ENCODE data around the gene MCF2L. TPM values are rescaled to one million over a fixed set of nuclear protein-coding genes. Genes with fewer than 3 reads are reported as not detected.

MCF2L gene
- total and polyA plus RNA-seq, 7 donors = 9.1 to 40.5 (median 20.3) TPM

DNA sequence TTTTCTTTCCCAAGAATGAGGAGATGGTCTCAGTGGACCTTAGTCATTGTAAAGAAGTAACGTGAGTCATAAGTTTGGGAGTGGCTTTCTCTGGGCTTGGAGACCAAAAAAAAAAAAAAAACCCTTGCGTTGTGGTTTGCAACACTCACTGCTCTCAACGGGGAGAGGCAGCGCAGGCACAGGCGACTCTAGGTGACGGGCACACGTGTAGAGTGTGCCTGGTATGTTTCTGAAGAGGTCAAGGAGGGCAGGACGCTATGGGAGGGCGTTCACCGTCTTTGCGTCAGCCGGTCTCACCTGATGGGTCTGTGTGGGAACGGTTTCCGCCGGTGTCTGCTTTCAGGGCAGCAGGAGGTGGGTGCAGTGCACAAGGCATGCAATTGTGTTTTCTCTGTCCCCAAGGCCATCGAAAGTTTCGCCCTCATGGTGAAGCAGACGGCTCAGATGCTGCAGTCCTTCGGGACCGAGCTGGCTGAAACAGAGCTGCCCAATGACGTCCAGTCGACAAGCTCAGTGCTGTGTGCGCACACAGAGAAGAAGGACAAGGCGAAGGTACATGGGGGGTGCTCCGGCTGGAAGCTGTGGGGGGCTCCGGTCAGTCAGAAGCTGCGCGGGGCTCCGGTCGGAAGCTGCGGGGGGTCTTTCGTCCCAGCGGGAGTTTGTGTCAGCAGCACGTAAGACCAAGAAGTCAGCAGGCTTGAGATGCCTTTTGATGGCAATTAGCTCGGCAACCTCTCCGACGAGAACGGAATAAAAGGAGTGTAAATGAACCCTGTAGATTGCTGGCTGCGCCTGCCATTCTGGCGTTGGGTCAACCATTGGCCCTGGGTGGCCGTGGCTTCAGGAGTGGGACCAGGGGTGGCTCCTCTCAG is 95.8 kb downstream of the MCF2L start:
- Histone ChIP-seq H3K9me3 (no peaks in the 10 kb centered on the region), H3K4me3 (no peak overlapping the region), H3K36me3 (ENCODE audit: insufficient read depth in 1 of 2, low read depth in 1 of 2) (no peaks in the 10 kb centered on the region), H3K4me1 (no peaks in the 10 kb centered on the region), H3K27me3 (ENCODE audit: insufficient read depth in 3 of 3, low read length in 2 of 3) (peaks cover 0 to 9% (median 0%) of the 10 kb centered on the region in 3 donors), H3K27ac (no peak overlapping the region)
- intact Hi-C loops (cut with DNase I) = no loop called here
- DNase-seq (peak in 1 of 2 donors; percentile 52), ATAC-seq (peak in 3 of 4 donors; percentile 47 to 71 (median 50))
- TF ChIP-seq, protein P1, sequence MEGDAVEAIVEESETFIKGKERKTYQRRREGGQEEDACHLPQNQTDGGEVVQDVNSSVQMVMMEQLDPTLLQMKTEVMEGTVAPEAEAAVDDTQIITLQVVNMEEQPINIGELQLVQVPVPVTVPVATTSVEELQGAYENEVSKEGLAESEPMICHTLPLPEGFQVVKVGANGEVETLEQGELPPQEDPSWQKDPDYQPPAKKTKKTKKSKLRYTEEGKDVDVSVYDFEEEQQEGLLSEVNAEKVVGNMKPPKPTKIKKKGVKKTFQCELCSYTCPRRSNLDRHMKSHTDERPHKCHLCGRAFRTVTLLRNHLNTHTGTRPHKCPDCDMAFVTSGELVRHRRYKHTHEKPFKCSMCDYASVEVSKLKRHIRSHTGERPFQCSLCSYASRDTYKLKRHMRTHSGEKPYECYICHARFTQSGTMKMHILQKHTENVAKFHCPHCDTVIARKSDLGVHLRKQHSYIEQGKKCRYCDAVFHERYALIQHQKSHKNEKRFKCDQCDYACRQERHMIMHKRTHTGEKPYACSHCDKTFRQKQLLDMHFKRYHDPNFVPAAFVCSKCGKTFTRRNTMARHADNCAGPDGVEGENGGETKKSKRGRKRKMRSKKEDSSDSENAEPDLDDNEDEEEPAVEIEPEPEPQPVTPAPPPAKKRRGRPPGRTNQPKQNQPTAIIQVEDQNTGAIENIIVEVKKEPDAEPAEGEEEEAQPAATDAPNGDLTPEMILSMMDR (IDR thresholded peaks at IDR 0.05) = no peak
- 79 to 83% (median 80%) methylated on average over 41 of the region's 41 CpGs for WGBS, 3 donors

DNA sequence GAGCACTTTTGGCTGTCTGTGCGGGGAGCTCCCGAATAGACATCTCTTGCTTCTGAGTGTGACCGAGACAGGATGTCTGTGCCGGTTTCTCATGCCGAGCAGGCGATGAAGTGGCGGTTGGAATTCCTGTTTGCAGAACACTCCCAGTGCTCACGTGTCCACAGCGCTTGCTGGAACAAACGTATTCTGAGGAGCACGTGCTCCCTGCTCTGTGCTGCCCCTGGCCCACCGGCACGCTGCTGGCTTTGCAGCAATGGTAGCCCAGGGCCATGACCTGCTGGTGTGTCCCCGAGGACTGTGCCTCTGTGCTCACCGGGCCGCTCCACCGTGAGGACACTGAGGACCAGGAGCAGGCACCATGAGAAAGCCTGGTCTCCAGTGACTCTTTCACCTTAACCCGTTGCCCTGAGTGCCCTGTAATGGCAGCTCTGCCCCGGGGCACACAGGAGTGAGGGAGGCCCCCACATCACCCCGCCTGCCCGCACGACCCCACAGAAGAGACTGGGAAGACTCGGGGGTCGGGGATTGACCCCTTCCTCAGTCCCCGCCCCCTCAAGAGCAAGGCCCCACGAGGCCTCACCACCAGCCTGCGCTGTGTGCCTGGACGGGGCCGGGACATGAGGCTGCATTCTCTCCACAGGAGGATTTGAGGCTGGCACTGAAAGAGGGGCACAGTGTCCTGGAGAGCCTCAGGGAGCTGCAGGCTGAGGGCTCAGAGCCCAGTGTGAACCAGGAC is 96.6 kb downstream of the MCF2L start:
- no peak overlapping the region for H3K4me3 ChIP-seq
- H3K27ac ChIP-seq = no peak overlapping the region
- peaks cover 0 to 9% (median 0%) of the 10 kb centered on the region in 3 donors for H3K27me3 ChIP-seq (ENCODE audit: insufficient read depth in 3 of 3, low read length in 2 of 3)
- ATAC-seq = peak in 1 of 4 donors; percentile 24
- DNase-seq = peak in 1 of 2 donors; percentile 51
- TF ChIP-seq, protein P1 (IDR thresholded peaks at IDR 0.05) = no peak
- 78 to 86% (median 84%) methylated on average over 29 of the region's 29 CpGs for WGBS, 3 donors
- intact Hi-C loops (cut with DNase I) = no loop called here
- H3K9me3 ChIP-seq = no peaks in the 10 kb centered on the region
- no peaks in the 10 kb centered on the region for H3K36me3 ChIP-seq (ENCODE audit: insufficient read depth in 1 of 2, low read depth in 1 of 2)
- no peaks in the 10 kb centered on the region for H3K4me1 ChIP-seq

DNA sequence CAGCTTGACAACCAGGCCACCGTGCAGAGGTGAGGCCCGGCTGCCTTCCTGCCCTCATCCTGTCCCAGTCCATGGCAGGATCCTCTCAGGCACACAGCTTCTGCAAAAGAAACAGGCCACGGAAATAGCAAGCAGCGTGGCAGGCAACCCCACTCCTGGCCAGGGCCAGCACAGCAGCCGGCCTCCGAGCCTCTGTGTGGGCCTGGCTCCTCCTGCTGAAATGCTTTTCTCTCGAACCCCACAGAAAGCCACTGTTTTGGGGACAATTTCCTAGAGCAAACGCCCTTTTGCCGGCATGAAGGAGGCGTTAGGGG is 97.1 kb downstream of the MCF2L start:
- DNase-seq (peak in 1 of 2 donors; percentile 23), ATAC-seq (no peak)
- no peak overlapping the region for H3K27ac ChIP-seq
- no peaks in the 10 kb centered on the region for H3K4me1 ChIP-seq
- TF ChIP-seq, protein P1 (IDR thresholded peaks at IDR 0.05) = no peak
- 89 to 94% (median 93%) methylated on average over 10 of the region's 10 CpGs for WGBS, 3 donors
- intact Hi-C loops (cut with DNase I) = no loop called here
- H3K27me3 ChIP-seq (ENCODE audit: insufficient read depth in 3 of 3, low read length in 2 of 3) = peaks cover 0 to 9% (median 0%) of the 10 kb centered on the region in 3 donors
- no peaks in the 10 kb centered on the region for H3K9me3 ChIP-seq
- no peaks in the 10 kb centered on the region for H3K36me3 ChIP-seq (ENCODE audit: insufficient read depth in 1 of 2, low read depth in 1 of 2)
- no peak overlapping the region for H3K4me3 ChIP-seq

DNA sequence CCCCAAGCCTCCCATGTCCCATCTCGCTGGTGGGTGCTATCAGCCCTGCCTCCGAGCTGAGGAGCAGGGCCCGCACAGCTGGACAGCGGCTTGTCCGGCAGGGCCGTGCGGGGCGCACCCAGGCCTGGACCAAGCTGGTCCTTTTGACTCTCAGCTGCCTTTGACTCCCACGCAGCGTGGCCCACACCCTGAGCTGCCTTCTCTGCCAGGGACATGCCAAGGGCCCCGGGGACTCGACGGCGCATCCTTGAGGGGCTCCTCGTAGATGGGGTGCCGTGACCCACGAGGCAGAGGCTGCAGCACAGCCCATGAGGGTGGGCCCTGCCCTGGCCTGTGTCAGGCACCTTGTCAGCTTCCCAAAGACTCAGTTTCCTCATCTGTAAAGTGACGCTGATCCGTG is 97.7 kb downstream of the MCF2L start:
- H3K36me3 ChIP-seq (ENCODE audit: insufficient read depth in 1 of 2, low read depth in 1 of 2) = no peaks in the 10 kb centered on the region
- no peak overlapping the region for H3K27ac ChIP-seq
- intact Hi-C loops (cut with DNase I) = no loop called here
- H3K27me3 ChIP-seq (ENCODE audit: insufficient read depth in 3 of 3, low read length in 2 of 3) = peaks cover 0 to 9% (median 0%) of the 10 kb centered on the region in 3 donors
- H3K9me3 ChIP-seq = no peaks in the 10 kb centered on the region
- H3K4me1 ChIP-seq = no peaks in the 10 kb centered on the region
- H3K4me3 ChIP-seq = no peak overlapping the region
- DNase-seq (peak in 1 of 2 donors; percentile 39), ATAC-seq (no peak)
- TF ChIP-seq, protein P1 (IDR thresholded peaks at IDR 0.05) = no peak
- 94% methylated on average over 19 of the region's 19 CpGs for WGBS, 3 donors

Data from psoas muscle (tissue), 8 donors.